ENCODE measurements around the gene DOK6. TPM values are rescaled to one million over a fixed set of nuclear protein-coding genes. Genes with fewer than 3 reads are reported as not detected.

DOK6 gene
- total and polyA plus RNA-seq, 10 donors: 0.09 to 2.0 (median 0.40) TPM

DNA sequence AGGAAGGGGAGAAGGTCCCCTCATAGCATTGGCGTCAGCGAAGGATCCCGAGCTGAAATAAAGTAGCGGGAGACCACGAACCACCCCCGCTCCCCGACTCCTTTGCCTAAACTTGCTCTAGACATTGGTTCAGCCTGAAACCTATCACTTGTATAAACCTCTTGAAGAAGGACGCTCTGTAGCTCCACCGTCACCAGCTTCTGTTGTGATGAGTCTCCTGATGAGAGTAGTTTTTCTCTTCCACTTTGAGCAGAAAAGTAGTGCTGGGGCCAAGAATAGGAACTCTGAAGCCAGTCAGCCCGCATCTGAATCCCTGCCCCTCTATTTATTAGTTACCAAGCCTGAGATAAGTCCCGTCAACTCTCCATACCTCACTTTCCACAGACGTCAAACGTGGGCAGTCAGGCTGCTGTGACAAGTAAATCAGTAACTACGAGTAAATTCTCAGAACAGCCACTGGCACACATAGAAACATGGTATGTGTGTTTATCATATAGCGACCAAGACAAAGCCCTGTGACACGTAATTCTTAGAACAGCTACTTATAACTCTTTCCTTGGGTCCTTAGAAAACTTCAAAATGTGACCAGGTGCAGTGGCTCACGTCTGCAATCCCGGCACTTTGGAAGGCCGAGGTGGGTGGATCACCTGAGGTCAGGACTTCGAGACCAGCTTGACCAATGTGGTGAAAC, 485.3 kb downstream of the DOK6 start:
- Histone ChIP-seq H3K4me3 (no peak overlapping the region), H3K9me3 (no peaks in the 10 kb centered on the region), H3K27ac (peak overlapping the region in 3 of 8 donors; percentile 20 to 60 (median 30)), H3K27me3 (replicated peaks in 1 of 7) (no peaks in the 10 kb centered on the region), H3K4me1 (peaks cover 0 to 43% (median 16%) of the 10 kb centered on the region in 6 donors), H3K36me3 (no peaks in the 10 kb centered on the region)
- no peak for DNase-seq
- TF ChIP-seq POLR2A (IDR thresholded peaks at IDR 0.05): no peak
- no peak for TF ChIP-seq POLR2AphosphoS5 (IDR thresholded peaks at IDR 0.05)
- TF ChIP-seq, protein P1, sequence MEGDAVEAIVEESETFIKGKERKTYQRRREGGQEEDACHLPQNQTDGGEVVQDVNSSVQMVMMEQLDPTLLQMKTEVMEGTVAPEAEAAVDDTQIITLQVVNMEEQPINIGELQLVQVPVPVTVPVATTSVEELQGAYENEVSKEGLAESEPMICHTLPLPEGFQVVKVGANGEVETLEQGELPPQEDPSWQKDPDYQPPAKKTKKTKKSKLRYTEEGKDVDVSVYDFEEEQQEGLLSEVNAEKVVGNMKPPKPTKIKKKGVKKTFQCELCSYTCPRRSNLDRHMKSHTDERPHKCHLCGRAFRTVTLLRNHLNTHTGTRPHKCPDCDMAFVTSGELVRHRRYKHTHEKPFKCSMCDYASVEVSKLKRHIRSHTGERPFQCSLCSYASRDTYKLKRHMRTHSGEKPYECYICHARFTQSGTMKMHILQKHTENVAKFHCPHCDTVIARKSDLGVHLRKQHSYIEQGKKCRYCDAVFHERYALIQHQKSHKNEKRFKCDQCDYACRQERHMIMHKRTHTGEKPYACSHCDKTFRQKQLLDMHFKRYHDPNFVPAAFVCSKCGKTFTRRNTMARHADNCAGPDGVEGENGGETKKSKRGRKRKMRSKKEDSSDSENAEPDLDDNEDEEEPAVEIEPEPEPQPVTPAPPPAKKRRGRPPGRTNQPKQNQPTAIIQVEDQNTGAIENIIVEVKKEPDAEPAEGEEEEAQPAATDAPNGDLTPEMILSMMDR (IDR thresholded peaks at IDR 0.05 in 8 of 11, conservative IDR thresholded peaks at IDR 0.05 in 3 of 11): no peak
- intact Hi-C loops (cut with DNase I; ENCODE audit: low total_unique reads): no loop called here
- WGBS, 5 donors: 81 to 91% (median 85%) methylated on average over 20 of the region's 20 CpGs

DNA sequence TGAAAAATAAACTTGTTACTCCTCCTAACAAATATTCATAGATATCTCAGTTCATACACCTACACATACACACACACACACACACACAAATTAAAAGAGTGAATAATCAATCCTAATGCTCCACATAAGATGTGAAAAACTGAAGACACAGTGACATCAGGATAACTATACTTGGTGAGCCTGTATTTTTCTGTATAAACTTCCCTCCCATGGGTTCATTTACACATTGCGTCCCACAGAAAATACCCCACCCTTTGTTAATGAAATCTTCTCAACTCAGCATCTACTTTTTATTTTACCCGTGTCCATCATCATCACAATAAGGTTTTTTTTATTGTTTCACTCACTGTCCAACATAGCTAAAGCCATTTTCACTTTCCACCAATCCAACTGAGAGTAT, 486.6 kb downstream of the DOK6 start:
- Histone ChIP-seq H3K36me3 (no peaks in the 10 kb centered on the region), H3K27me3 (replicated peaks in 1 of 7) (no peaks in the 10 kb centered on the region), H3K4me3 (no peak overlapping the region), H3K27ac (no peak overlapping the region), H3K9me3 (no peaks in the 10 kb centered on the region), H3K4me1 (peaks cover 0 to 36% (median 16%) of the 10 kb centered on the region in 6 donors)
- DNase-seq: no peak
- intact Hi-C loops (cut with DNase I; ENCODE audit: low total_unique reads): no loop called here
- TF ChIP-seq POLR2A (IDR thresholded peaks at IDR 0.05): no peak
- no peak for TF ChIP-seq POLR2AphosphoS5 (IDR thresholded peaks at IDR 0.05)
- TF ChIP-seq, protein P1 (IDR thresholded peaks at IDR 0.05 in 8 of 11, conservative IDR thresholded peaks at IDR 0.05 in 3 of 11): no peak
- WGBS, 5 donors: 87 to 93% (median 88%) methylated on average over 2 of the region's 2 CpGs

DNA sequence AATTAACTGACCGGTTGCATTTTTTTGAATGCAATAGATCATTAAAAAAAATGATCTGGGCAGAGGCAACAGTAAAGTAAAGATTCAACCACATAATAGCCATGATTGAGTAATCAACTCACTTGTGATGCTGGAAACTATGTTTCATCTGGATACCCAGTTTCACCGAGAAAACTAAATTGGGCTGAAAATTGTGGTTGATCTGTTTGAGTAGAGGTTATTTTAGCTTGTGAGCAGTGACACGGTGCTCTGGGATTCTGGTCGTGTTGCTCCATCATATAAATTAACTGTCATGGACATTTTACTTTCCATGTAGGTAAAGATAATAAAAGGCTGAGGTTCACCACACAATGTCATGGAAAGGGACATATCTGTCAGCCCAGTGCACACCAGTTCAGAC, 488.3 kb downstream of the DOK6 start:
- Histone ChIP-seq H3K27me3 (replicated peaks in 1 of 7) (no peaks in the 10 kb centered on the region), H3K4me3 (no peak overlapping the region), H3K27ac (no peak overlapping the region), H3K36me3 (no peaks in the 10 kb centered on the region), H3K4me1 (peaks cover 0 to 19% (median 9%) of the 10 kb centered on the region in 6 donors), H3K9me3 (no peaks in the 10 kb centered on the region)
- intact Hi-C loops (cut with DNase I; ENCODE audit: low total_unique reads): no loop called here
- TF ChIP-seq, protein P1 (IDR thresholded peaks at IDR 0.05 in 8 of 11, conservative IDR thresholded peaks at IDR 0.05 in 3 of 11): no peak
- TF ChIP-seq POLR2AphosphoS5 (IDR thresholded peaks at IDR 0.05): no peak
- TF ChIP-seq POLR2A (IDR thresholded peaks at IDR 0.05): no peak
- no peak for DNase-seq
- WGBS, 5 donors: 66 to 87% (median 82%) methylated on average over 4 of the region's 4 CpGs

DNA sequence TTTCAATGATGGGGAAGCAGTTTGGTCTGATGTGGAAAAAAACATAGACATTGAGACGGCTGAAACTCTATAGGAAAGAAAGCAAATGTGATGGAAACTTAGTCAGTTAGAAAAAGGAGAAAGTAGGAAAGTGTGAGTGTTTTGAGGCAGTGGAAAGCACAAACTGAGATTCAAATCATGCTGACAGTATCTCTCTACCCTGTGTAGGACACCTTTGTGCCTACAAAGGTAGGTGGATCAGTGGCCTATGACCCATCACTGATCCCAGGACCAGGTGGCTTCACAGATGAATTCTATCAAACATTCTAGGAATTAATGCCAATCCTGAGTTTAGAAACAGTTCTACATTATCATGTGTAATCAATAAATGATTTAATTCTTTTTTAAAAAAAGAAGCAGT, 489.9 kb downstream of the DOK6 start:
- intact Hi-C loops (cut with DNase I; ENCODE audit: low total_unique reads): no loop called here
- no peak overlapping the region for H3K4me3 ChIP-seq
- H3K4me1 ChIP-seq: peaks cover 0 to 4% (median 3%) of the 10 kb centered on the region in 6 donors
- DNase-seq: no peak
- no peak overlapping the region for H3K27ac ChIP-seq
- H3K36me3 ChIP-seq: peaks cover 0 to 8% (median 5%) of the 10 kb centered on the region in 6 donors
- TF ChIP-seq, protein P1 (IDR thresholded peaks at IDR 0.05 in 8 of 11, conservative IDR thresholded peaks at IDR 0.05 in 3 of 11): no peak
- no peak for TF ChIP-seq POLR2AphosphoS5 (IDR thresholded peaks at IDR 0.05)
- no peak for TF ChIP-seq POLR2A (IDR thresholded peaks at IDR 0.05)
- H3K9me3 ChIP-seq: no peaks in the 10 kb centered on the region
- WGBS, 5 donors: 70 to 83% (median 77%) methylated on average over 1 of the region's 1 CpG
- H3K27me3 ChIP-seq (replicated peaks in 1 of 7): no peaks in the 10 kb centered on the region

Measured in spleen (tissue), 11 donors.